Measurements from ENCODE around the gene DCAF15. TPM values are rescaled to one million over a fixed set of nuclear protein-coding genes. Genes with fewer than 3 reads are reported as not detected.

The DCAF15 gene
- polyA plus RNA-seq, 1 donor, result 33.6 TPM

GRCh38 chr19:13929956-13930355 lies 22.4 kb upstream of the DCAF15 start:
- no peak for DNase-seq

GRCh38 chr19:13930402-13930801 lies 21.9 kb upstream of the DCAF15 start:
- no peak for DNase-seq

DNA sequence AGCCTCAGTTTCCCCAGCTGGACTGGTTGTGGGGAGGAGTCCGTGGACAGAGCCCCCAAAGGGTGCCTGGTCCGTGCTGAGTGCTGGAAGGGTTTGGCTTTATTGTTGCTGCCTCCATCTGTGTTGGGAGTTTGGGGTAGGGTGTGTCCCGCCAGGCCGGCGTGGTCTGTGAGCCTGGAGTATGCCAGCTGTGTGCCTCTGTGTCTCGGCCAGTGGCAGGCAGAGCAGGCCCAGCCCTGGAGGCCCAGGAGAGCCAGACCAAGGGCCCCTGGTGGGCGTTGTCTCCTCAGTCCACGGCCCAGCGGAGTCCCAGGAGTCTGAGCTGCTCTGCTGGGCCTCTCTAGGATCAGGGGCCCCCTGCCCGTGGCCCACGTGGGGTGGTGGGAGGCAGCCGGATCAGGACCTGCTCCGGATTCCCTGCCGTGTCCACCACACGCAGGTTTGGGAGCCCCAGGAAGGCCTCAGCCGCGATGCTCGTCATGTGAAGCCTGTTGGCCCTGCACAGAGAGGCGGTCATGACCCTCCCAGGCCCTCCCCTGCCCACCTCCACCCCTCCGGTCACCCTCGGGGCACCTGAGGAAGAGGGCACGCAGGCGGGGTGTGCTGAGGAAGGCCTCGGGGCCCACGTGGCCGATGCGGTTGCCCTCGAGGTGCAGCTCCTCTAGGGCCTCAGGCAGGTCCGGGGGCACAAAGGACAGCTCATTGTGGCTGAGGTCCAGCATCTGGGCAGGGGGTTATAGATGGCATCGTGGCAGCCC lies 20.7 kb upstream of the DCAF15 start:
- DNase-seq, result no peak

GRCh38 chr19:13932149-13932637 lies 20.1 kb upstream of the DCAF15 start:
- no peak for DNase-seq

- DNase-seq, result no peak
Observed at GRCh38 chr19:13932911-13933393, 19.4 kb upstream of the DCAF15 start.

- DNase-seq, result no peak
Observed at GRCh38 chr19:13934785-13935109, 17.6 kb upstream of the DCAF15 start.

DNA sequence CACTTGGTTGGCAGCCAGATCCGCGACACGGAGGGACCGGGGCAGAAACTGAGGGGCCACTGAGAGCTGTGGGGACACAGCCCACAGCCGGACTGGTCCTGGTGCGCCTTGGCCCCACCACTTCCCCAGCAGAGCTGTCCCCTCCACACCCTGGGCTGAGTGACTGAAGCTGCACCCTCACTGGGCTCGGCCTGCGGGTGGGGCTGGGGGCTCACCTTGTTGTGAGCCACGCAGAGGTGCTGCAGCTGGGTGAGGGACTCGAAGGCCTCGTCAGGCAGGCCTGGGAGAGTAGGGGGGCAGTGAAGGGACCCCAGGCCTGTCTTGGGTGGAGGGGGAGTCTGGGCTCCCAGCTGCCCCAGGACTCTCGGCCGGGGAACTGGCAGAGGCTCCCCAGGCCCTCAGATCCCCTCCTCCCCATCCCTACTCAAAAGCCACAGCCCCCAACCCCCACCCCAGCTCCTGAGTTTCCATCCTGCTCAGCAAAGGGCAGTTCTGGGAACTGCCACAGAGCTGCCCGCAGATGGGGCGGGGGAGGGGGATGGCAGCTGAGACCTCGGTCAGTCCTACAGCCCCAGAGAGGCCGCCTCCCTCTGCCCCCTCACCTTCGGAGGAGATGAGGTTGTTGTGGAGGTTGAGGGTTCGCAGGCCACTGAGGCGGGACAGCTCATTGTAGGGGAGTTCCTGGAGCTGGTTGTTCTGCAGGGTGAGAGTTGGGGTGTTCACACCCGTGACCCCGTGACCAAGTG lies 16.4 kb upstream of the DCAF15 start:
- no peak for DNase-seq

DNA sequence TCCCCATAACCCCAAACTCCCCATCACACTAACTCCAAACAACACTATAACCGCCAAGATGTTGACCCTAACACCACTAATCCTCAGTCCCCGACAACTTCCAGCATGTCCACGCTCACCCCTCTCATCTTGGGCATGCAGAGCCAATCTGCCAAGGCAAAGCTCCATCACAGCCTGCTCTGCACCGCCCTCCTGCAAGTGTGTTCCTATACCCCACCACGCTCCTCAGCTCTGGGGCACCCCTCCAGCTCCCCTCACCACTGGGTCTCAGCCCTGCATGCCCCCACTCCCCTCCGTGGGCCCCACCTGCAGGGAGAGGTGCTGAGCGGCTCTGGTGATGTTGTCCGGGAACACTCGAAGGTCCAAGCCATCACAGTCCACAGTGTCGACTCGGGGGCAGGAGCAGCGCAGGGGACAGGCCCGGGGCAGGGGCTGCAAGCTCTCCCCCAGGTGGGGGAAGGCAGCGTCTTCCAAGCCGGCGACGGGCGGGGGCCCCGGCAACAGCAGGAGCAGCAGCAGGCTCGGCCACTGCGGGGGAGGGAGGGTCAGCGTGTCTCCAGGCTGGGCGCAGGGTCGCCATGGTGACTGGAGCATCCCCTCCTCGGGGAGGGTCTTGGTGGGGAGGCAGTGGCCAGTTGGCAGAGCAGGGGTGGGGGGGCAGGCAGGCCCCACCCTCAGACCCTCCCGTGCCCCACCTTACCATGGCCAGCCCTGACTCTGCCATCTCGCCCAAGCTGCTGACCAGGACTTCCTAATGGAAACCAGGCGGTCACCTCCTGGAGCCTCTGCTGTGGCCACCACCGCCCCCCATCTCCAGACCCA lies 14.6 kb upstream of the DCAF15 start:
- DNase-seq, result no peak

DNA sequence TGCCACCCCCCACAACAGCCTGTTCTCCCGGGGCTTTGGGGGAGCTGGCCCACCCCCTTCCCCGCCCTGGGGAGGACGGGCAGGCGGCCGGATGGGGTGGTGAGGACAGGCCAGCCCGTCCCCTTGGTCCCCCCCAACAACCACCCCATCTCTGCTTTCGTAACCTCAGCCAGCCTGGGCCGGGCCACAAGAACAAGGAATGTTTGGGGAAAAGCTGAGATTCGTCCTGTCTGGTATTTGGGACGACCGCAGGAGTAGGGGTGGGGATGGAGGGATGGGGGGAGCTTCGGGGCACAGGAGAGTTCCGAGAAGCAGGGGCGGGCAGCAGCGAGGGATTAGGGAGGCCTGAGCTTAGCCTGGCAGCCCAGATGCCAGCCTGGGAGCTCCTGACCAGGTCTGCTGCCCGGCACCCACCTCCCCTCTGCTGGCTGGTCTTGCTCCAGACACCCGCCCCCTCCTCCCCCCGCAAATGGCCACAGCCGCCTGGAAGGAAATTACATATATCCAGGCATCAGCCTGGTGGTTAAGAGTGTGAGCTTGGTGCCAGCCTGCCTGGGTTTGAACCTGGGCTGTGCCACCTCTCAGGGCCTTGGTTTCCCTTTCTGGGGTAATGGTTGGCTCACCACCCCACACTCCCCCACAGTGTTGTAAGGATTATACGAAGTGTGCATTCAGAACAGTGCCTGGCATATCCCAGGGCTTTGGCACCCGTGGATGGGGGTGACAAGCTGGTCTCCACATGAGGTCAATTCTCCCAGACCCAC lies 13.8 kb upstream of the DCAF15 start, which contains the start of gene PODNL1:
TSS of gene PODNL1 (minus strand) at position 117 of the 764 bp plus-strand sequence. CDS start 236 bp downstream, outside the sequence.
- DNase-seq, result no peak

GRCh38 chr19:13942023-13942684 lies 10.2 kb upstream of the DCAF15 start:
- DNase-seq, result no peak

- DNase-seq, result no peak
Observed at GRCh38 chr19:13946414-13946813, 5.9 kb upstream of the DCAF15 start.

DNA sequence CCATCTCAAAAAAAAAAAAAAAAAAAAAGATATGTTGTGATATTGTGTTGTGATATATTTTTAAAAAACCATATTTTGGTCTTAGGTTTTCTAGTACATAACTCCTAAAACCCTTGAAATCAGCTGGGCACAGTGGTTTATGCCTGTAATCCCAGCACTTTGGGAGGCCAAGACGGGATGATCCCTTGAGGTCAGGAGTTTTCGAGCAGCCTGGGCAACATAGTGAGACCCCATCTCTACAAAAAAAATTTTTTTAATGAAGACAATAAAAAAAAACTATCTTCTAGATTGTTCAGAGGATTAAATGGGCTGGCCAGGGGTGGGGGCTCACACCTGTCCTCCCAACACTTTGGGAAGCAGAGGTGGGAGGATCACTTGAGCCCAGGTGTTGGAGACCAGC lies 1.3 kb upstream of the DCAF15 start:
- no peak for DNase-seq

GRCh38 chr19:13951799-13952153 lies 533 bp upstream of the DCAF15 start:
- no peak for DNase-seq

- DNase-seq, result no peak
Observed at GRCh38 chr19:13952931-13953531, 722 bp downstream of the DCAF15 start.

DNA sequence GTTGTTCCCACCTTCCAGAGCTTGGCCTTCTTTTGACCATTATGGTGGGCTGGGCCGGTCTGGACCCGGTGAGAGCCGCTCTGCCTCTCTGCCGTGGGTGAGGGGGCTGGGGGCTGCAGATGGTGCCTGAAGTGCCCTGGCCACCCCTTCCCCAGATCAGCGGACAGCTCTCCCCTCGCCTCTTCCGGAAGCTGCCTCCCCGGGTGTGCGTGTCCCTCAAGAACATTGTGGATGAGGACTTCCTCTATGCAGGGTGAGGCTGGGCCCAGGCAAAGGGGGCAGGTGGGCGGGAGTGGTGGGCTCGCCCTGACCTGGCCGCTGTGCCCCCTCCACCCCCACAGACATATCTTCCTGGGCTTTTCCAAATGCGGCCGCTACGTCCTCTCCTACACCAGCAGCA lies 1.9 kb downstream of the DCAF15 start:
- no peak for DNase-seq

- no peak for DNase-seq
Observed at GRCh38 chr19:13955662-13956364, 3.5 kb downstream of the DCAF15 start.

- no peak for DNase-seq
Observed at GRCh38 chr19:13956365-13956744, 4.0 kb downstream of the DCAF15 start.

- no peak for DNase-seq
Observed at GRCh38 chr19:13957051-13957450, 4.7 kb downstream of the DCAF15 start.

DNA sequence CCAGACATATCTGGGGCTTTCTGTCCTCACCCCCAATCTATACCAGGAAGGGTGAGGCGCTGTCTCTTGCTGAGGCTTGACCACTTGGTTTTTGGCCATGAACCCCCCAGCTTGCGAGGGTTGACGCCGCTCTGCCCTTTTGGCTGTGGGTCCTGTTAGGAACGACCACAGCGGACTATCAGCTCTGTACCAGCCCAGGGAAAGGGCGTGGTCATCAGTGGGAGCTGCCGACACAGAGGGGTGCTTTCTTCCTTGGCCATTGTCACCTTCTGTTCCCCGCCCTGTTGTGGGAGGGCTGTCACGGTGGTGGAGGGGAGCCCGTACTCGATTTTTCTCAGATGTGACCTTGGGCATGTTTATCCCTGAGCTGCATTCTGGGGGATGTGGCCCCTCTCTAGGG lies 5.7 kb downstream of the DCAF15 start:
- no peak for DNase-seq

All from left kidney (tissue), 2 donors.